Tibial nerve (tissue), 4 donors: ENCODE measurements around the gene HDHD5. TPM values are rescaled to one million over a fixed set of nuclear protein-coding genes. Genes with fewer than 3 reads are reported as not detected.

ENCODE experiments used
- DNase-seq, 2 donors: peaks; one replicate each; pipeline ENCODE4 v3.0.0-alpha.2; 2019; ENCODE audit warnings: low spot score in 2 of 2
- H3K27ac ChIP-seq, 4 donors: fragments of 200-600 bp; sonication (generic) in 3 of 4; one replicate each; pipeline ENCODE4 v1.5.1; 2017 to 2019; ENCODE audit warnings: mild to moderate bottlenecking in 1 of 4
- H3K27me3 ChIP-seq, 2 donors: fragments of 200-600 bp; sonication (generic) in 1 of 2; one replicate each; pipeline versions ENCODE4 v1.5.1 to v1.6.0; 2017 to 2019
- H3K36me3 ChIP-seq, 3 donors: fragments of 200-600 bp; sonication (generic); one replicate each; pipeline ENCODE4 v1.5.1; 2018 to 2019
- H3K4me1 ChIP-seq, 4 donors: fragments of 200-600 bp; sonication (generic) in 3 of 4; one replicate each; pipeline ENCODE4 v1.5.1; 2017 to 2019
- H3K4me3 ChIP-seq, 4 donors: fragments of 200-600 bp; sonication (generic) in 3 of 4; one replicate each; pipeline ENCODE4 v1.5.1; 2017 to 2019; ENCODE audit warnings: mild to moderate bottlenecking in 1 of 4, moderate library complexity in 1 of 4
- H3K9me3 ChIP-seq, 4 donors: fragments of 200-600 bp; sonication (generic) in 3 of 4; one replicate each; pipeline ENCODE4 v1.5.1; 2017 to 2019
- CTCF ChIP-seq, 5 experiments: fragments of 200-600 bp in 3 of 5; fragments of 450-650 bp in 2 of 5; sonication (generic) in 3 of 5; IDR thresholded peaks; one replicate each; pipeline ENCODE4 v1.5.1; 2016 to 2019; ENCODE audit warnings: antibody characterized with exemption in 5 of 5, mild to moderate bottlenecking in 3 of 5, moderate library complexity in 2 of 5
- EP300 ChIP-seq, 2 donors: sonication (generic); formaldehyde crosslinking; IDR thresholded peaks; one replicate each; pipeline ENCODE4 v1.6.1; 2017; ENCODE audit warnings: antibody characterized with exemption in 2 of 2, mild to moderate bottlenecking in 1 of 2
- POLR2A ChIP-seq, 2 donors: fragments of 450-650 bp; IDR thresholded peaks; one replicate each; pipeline ENCODE4 v1.6.1; 2017; ENCODE audit warnings: antibody characterized with exemption in 2 of 2, mild to moderate bottlenecking in 2 of 2, moderate library complexity in 2 of 2
- WGBS, 2 donors: methylation state at CpG; one replicate each; pipeline ENCODE4 v1.1.5; 2018; 5-methylcytosine and 5-hydroxymethylcytosine counted together
- total RNA-seq, 4 donors: library from RNA; depleted of rRNA; stranded (reverse); fragments of >200 nt; gene quantifications; one replicate each; pipeline ENCODE4 v1.1.0, GENCODE V29; 2016

HDHD5 gene
- total RNA-seq, 4 donors from 2014 or later, result 34.7 to 51.3 (median 44.3) TPM

DNA sequence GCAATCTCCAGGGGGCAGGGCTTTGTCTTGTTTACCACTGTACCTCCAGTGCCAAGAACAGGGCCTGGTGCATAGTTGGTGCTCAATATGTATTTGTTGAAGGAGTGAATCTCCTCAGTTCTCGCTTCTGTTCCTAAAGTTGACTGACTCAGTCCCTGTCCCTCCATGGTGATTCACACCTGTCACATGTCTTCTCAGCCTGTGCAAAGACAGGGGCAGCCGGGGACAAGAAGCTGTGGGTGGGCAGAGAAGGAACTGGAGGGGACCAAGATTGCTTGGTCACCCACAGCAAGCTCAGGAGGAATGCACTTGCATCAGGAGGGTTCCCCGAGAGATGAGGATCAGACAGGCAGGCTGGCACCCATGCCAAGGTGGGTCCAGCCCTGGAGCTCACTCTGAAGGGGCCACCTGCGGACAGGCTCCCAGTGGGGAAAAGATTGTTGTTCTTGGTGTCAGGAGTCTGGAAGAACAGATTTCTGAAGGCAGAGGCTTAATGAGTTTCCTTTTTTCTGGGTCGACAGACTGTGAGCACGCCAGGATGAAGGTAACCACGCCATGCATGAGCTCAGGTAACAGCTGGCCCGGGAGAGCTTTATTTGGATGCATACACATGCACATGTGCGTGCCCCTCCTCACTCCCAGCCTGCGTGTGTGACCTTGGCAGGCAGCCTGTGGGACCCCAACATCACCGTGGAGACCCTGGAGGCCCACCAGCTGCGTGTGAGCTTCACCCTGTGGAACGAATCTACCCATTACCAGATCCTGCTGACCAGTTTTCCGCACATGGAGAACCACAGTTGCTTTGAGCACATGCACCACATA, 57.4 kb downstream of the HDHD5 start:
- H3K9me3 ChIP-seq, result no peaks in the 10 kb centered on the region
- H3K4me1 ChIP-seq, result peaks cover 0 to 8% (median 3%) of the 10 kb centered on the region in 4 donors
- DNase-seq, result no peak
- H3K27me3 ChIP-seq, result no peaks in the 10 kb centered on the region
- WGBS, 2 donors, result 81 to 91% methylated on average over 14 of the region's 14 CpGs
- TF ChIP-seq POLR2A (IDR thresholded peaks at IDR 0.05) (no peak), CTCF (IDR thresholded peaks at IDR 0.05) (no peak), EP300 (IDR thresholded peaks at IDR 0.05) (no peak)
- H3K4me3 ChIP-seq, result no peak overlapping the region
- H3K36me3 ChIP-seq, result peaks cover 0 to 94% (median 32%) of the 10 kb centered on the region in 3 donors
- no peak overlapping the region for H3K27ac ChIP-seq

GRCh38 chr22:17100621-17101020, 58.5 kb downstream of the HDHD5 start:
- no peaks in the 10 kb centered on the region for H3K9me3 ChIP-seq
- no peak overlapping the region for H3K4me3 ChIP-seq
- DNase-seq, result no peak
- H3K27ac ChIP-seq, result no peak overlapping the region
- no peaks in the 10 kb centered on the region for H3K27me3 ChIP-seq
- peaks cover 0 to 8% (median 3%) of the 10 kb centered on the region in 4 donors for H3K4me1 ChIP-seq
- 77 to 80% methylated on average over 6 of the region's 6 CpGs for WGBS, 2 donors
- TF ChIP-seq CTCF (IDR thresholded peaks at IDR 0.05) (no peak), EP300 (IDR thresholded peaks at IDR 0.05) (no peak), POLR2A (IDR thresholded peaks at IDR 0.05) (no peak)
- H3K36me3 ChIP-seq, result peaks cover 0 to 83% (median 25%) of the 10 kb centered on the region in 3 donors

DNA sequence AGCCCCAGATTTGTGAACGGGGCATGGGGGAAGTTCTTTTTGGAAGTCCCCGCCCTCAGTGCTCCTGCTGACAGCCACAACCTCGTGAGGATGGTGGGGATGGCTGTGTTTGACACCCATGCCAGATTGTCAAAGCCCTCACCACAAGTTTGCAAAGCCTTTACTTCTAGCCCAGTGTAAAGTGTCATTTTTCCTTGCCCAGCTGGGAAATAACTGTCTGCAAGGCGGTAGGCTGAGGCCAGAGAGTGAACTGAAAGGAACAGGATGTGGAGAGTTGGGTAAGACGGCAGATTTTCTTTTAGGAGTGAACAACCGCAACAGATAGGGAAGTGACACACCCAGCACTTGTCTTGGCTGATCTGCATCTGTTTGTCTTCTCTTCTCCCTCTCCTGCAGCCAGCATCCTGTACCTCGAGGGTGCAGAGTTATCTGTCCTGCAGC, 60.7 kb downstream of the HDHD5 start:
- WGBS, 2 donors, result 64 to 74% methylated on average over 7 of the region's 7 CpGs
- TF ChIP-seq EP300 (IDR thresholded peaks at IDR 0.05) (peak in 1 of 2 donors; percentile 75), CTCF (IDR thresholded peaks at IDR 0.05) (no peak), POLR2A (IDR thresholded peaks at IDR 0.05) (no peak)
- no peak overlapping the region for H3K27ac ChIP-seq
- no peaks in the 10 kb centered on the region for H3K9me3 ChIP-seq
- no peak overlapping the region for H3K4me3 ChIP-seq
- no peak for DNase-seq
- H3K4me1 ChIP-seq, result peaks cover 0 to 8% (median 3%) of the 10 kb centered on the region in 4 donors
- H3K27me3 ChIP-seq, result no peaks in the 10 kb centered on the region
- peaks cover 0 to 65% (median 21%) of the 10 kb centered on the region in 3 donors for H3K36me3 ChIP-seq

DNA sequence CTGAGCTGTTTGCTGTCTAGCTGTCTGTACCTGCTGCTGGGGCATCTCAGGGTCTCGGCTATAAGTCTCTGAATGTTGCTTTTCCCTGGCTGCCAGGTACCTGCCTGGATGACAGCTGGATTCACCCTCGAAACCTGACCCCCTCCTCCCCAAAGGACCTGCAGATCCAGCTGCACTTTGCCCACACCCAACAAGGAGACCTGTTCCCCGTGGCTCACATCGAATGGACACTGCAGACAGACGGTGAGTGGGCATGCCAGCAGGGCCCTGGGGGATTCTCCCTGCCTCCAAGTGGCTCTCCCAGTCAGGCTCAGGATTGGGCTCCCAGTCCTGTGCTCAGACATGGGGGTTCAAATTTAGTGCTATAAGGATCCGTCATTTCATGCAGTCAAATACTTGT, 61.4 kb downstream of the HDHD5 start:
- no peak for DNase-seq
- H3K36me3 ChIP-seq, result peaks cover 0 to 58% (median 21%) of the 10 kb centered on the region in 3 donors

More for the DNA sequence above, 61.4 kb downstream of the HDHD5 start:
- 74 to 79% methylated on average over 5 to 6 of the region's 6 CpGs for WGBS, 2 donors
- Histone ChIP-seq H3K4me1 (peaks cover 0 to 8% (median 3%) of the 10 kb centered on the region in 4 donors), H3K27ac (no peak overlapping the region), H3K4me3 (no peak overlapping the region), H3K9me3 (no peaks in the 10 kb centered on the region), H3K27me3 (no peaks in the 10 kb centered on the region)
- TF ChIP-seq POLR2A (IDR thresholded peaks at IDR 0.05), result no peak
- no peak for TF ChIP-seq CTCF (IDR thresholded peaks at IDR 0.05)
- no peak for TF ChIP-seq EP300 (IDR thresholded peaks at IDR 0.05)
